Thymus (tissue), 11 donors: Measurements from ENCODE around the gene DENND6B. TPM values are rescaled to one million over a fixed set of nuclear protein-coding genes. Genes with fewer than 3 reads are reported as not detected.
A peak's percentile ranks its signal among the peaks of the same experiment; 100 is the strongest.

Source experiments
- DNase-seq, 9 donors: peaks; one replicate each; pipeline ENCODE4 v3.0.0-alpha.2; 2013; ENCODE audit warnings: low spot score in 9 of 9, low read depth in 6 of 9, missing footprints in 1 of 9
- H3K27ac ChIP-seq, 2 donors: one replicate each; pipeline ENCODE4 v1.5.1; 2013; ENCODE audit warnings: control low read depth in 1 of 2, low read depth in 1 of 2, low read length in 1 of 2, mild to moderate bottlenecking in 1 of 2, moderate library complexity in 1 of 2
- H3K27me3 ChIP-seq, 2 donors: one replicate each; pipeline ENCODE4 v1.5.1; 2013; ENCODE audit warnings: low read length in 1 of 2; ENCODE audit not compliant: control insufficient read depth in 2 of 2, insufficient read depth in 1 of 2
- H3K36me3 ChIP-seq, 2 donors: one replicate each; pipeline ENCODE4 v1.5.1; 2013; ENCODE audit warnings: low read length in 1 of 2, mild to moderate bottlenecking in 1 of 2, moderate library complexity in 1 of 2; ENCODE audit not compliant: control insufficient read depth in 2 of 2, insufficient read depth in 2 of 2
- H3K4me1 ChIP-seq, 2 donors: one replicate each; pipeline ENCODE4 v1.5.1; 2013; ENCODE audit warnings: low read length in 2 of 2; ENCODE audit not compliant: control insufficient read depth in 2 of 2, insufficient read depth in 2 of 2
- H3K4me3 ChIP-seq, 2 donors: one replicate each; pipeline ENCODE4 v1.5.1; 2013; ENCODE audit warnings: low read length in 2 of 2, control low read depth in 1 of 2, mild to moderate bottlenecking in 1 of 2
- H3K9me3 ChIP-seq, 2 donors: one replicate each; pipeline ENCODE4 v1.5.1; 2013; ENCODE audit warnings: low read length in 1 of 2, mild to moderate bottlenecking in 1 of 2; ENCODE audit not compliant: control insufficient read depth in 2 of 2, insufficient read depth in 1 of 2
- WGBS: extraction: QIAGEN DNeasy Blood & Tissue Kit; methylation state at CpG from one replicate; pipeline ENCODE4 v1.1.7; 2013; 5-methylcytosine and 5-hydroxymethylcytosine counted together
- polyA plus RNA-seq: library from polyadenylated mRNA; stranded (reverse); fragments of 200-250 nt; gene quantifications from one replicate; pipeline ENCODE4 v1.2.3, GENCODE V29; 2013
- total RNA-seq: library from RNA; stranded (reverse); fragments of 120-200 nt; gene quantifications from one replicate; pipeline ENCODE4 v1.2.4, GENCODE V29; 2013
- donor health status: healthy.

The DENND6B gene
- total and polyA plus RNA-seq, 2 donors, result 1.4 to 8.3 TPM

DNA sequence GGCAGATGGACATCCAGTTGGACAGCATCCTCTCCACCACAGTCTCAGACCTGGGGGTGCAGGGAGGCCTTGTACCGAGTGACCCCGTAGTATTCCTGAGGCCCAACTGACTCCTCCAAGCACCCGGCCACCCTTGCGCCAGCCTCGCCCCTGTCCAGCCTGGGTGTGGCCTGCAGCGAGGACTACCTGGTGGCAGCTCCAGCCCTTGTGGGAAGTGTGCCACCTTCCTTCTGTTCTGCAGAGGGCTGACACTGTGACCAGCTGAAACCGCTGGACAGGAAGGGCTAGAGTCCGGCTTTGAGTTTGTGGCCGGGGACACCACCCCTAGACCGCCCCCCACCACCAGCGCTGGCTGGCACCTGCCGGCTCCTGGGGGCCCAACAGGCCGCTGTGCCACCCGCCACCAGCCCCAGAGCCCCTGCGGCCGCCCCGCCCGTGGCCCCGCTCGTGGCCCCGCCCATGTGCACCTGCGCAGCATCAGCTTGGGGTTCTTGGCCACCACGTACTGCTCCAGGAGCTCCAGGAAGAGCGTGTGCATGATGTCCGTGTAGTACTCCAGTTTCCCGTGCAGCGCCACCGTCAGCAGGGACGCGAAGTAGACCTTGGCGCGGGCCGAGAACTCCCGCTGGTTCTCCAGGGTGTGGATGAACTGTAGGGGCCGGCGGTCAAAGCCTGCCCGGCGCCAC, 46.6 kb downstream of the DENND6B start:
- H3K27me3 ChIP-seq, result no peaks in the 10 kb centered on the region
- no peak for DNase-seq
- WGBS, result 96% methylated on average over 38 of the region's 38 CpGs
- no peak overlapping the region for H3K27ac ChIP-seq
- no peaks in the 10 kb centered on the region for H3K36me3 ChIP-seq
- no peak overlapping the region for H3K4me3 ChIP-seq
- H3K4me1 ChIP-seq, result no peaks in the 10 kb centered on the region
- peaks cover 1 to 9% of the 10 kb centered on the region in 2 donors for H3K9me3 ChIP-seq

- Histone ChIP-seq H3K27ac (no peak overlapping the region), H3K36me3 (no peaks in the 10 kb centered on the region), H3K9me3 (peaks cover 1 to 9% of the 10 kb centered on the region in 2 donors), H3K27me3 (peaks cover 0 to 3% of the 10 kb centered on the region in 2 donors), H3K4me3 (no peak overlapping the region), H3K4me1 (no peaks in the 10 kb centered on the region)
- no peak for DNase-seq
- 96% methylated on average over 30 of the region's 30 CpGs for WGBS
These were observed 47.7 kb downstream of the DENND6B start for GRCh38 chr22:50278956-50279619.

- WGBS, result 97% methylated on average over 21 of the region's 21 CpGs
- H3K9me3 ChIP-seq, result peaks cover 1 to 9% of the 10 kb centered on the region in 2 donors
- no peak for DNase-seq
- peaks cover 0 to 6% of the 10 kb centered on the region in 2 donors for H3K27me3 ChIP-seq
- H3K4me3 ChIP-seq, result no peak overlapping the region
- H3K36me3 ChIP-seq, result no peaks in the 10 kb centered on the region
- H3K27ac ChIP-seq, result no peak overlapping the region
- no peaks in the 10 kb centered on the region for H3K4me1 ChIP-seq
These were observed 48.4 kb downstream of the DENND6B start for GRCh38 chr22:50278461-50278860.

GRCh38 chr22:50277761-50278160, 49.1 kb downstream of the DENND6B start:
- WGBS, result 96% methylated on average over 25 of the region's 25 CpGs
- no peak for DNase-seq
- no peak overlapping the region for H3K4me3 ChIP-seq

GRCh38 chr22:50276143-50276542, 50.7 kb downstream of the DENND6B start:
- Histone ChIP-seq H3K4me3 (no peak overlapping the region), H3K4me1 (peaks cover 5 to 7% of the 10 kb centered on the region in 2 donors), H3K27me3 (peaks cover 19 to 26% of the 10 kb centered on the region in 2 donors), H3K36me3 (no peaks in the 10 kb centered on the region), H3K27ac (no peak overlapping the region), H3K9me3 (peaks cover 1 to 9% of the 10 kb centered on the region in 2 donors)
- DNase-seq, result peak in 1 of 9 donors; percentile 22
- WGBS, result 80% methylated on average over 25 of the region's 25 CpGs

More at GRCh38 chr22:50277761-50278160, 49.1 kb downstream of the DENND6B start:
- peaks cover 3 to 9% of the 10 kb centered on the region in 2 donors for H3K27me3 ChIP-seq
- H3K9me3 ChIP-seq, result peaks cover 1 to 9% of the 10 kb centered on the region in 2 donors
- H3K4me1 ChIP-seq, result no peaks in the 10 kb centered on the region
- no peaks in the 10 kb centered on the region for H3K36me3 ChIP-seq
- no peak overlapping the region for H3K27ac ChIP-seq

- H3K27ac ChIP-seq, result no peak overlapping the region
- 97% methylated on average over 43 of the region's 43 CpGs for WGBS
These were observed 51.4 kb downstream of the DENND6B start for GRCh38 chr22:50275181-50276055.

GRCh38 chr22:50274771-50275170, 52.0 kb downstream of the DENND6B start:
- no peaks in the 10 kb centered on the region for H3K36me3 ChIP-seq

More at GRCh38 chr22:50275181-50276055, 51.4 kb downstream of the DENND6B start:
- Histone ChIP-seq H3K4me1 (peaks cover 6 to 14% of the 10 kb centered on the region in 2 donors), H3K27me3 (peaks cover 26 to 33% of the 10 kb centered on the region in 2 donors), H3K4me3 (no peak overlapping the region), H3K36me3 (no peaks in the 10 kb centered on the region), H3K9me3 (peaks cover 1 to 14% of the 10 kb centered on the region in 2 donors)
- DNase-seq, result no peak

GRCh38 chr22:50274311-50274710, 52.5 kb downstream of the DENND6B start:
- peaks cover 37 to 43% of the 10 kb centered on the region in 2 donors for H3K27me3 ChIP-seq
- peaks cover 1 to 14% of the 10 kb centered on the region in 2 donors for H3K9me3 ChIP-seq
- 47% methylated on average over 7 of the region's 7 CpGs for WGBS
- peaks cover 6 to 22% of the 10 kb centered on the region in 2 donors for H3K4me1 ChIP-seq
- H3K4me3 ChIP-seq, result no peak overlapping the region
- peak in 2 of 9 donors; percentile 41 to 55 for DNase-seq
- H3K36me3 ChIP-seq, result no peaks in the 10 kb centered on the region
- no peak overlapping the region for H3K27ac ChIP-seq

More at GRCh38 chr22:50274771-50275170, 52.0 kb downstream of the DENND6B start:
- Histone ChIP-seq H3K27me3 (peaks cover 32 to 38% of the 10 kb centered on the region in 2 donors), H3K4me3 (no peak overlapping the region), H3K4me1 (peaks cover 6 to 17% of the 10 kb centered on the region in 2 donors), H3K9me3 (peaks cover 1 to 14% of the 10 kb centered on the region in 2 donors), H3K27ac (no peak overlapping the region)
- 81% methylated on average over 7 of the region's 7 CpGs for WGBS
- no peak for DNase-seq
